GM18508 (cell line): ENCODE data around the gene TEX2.
"Not testable (repeated sequence)": the region's sequence is repeated elsewhere in the genome, so short reads cannot be mapped to it uniquely, and the experiment has no call there.

Experiments used
- ATAC-seq: cut with Tn5 transposase; IDR thresholded peaks from one replicate; pipeline ENCODE4 v1.9.1; 2021; ENCODE audit warnings: moderate number of reproducible peaks; ENCODE audit not compliant: insufficient read depth, unreplicated experiment

The TEX2 gene

DNA sequence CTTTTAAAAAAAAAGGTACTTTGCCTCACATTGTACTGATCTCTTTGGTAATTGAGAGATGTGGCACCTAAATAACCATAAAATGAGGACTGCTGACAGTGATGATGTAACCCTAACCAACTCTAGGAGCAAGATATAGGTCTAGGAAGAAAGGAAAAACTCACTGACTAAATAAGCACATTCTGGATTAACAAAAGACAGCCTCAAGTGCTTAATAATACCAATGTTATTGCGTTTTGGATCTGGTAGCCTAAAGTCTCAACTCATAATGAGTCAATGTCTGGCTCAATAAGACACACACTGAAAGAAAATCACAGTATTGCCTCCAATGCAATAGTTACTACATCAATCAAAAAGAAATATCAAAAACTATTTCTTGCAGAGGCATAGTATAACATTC, 136.1 kb downstream of the TEX2 start:
- ATAC-seq = no peak

- no peak for ATAC-seq
Measured at GRCh38 chr17:64125937-64126336, 137.1 kb downstream of the TEX2 start.

DNA sequence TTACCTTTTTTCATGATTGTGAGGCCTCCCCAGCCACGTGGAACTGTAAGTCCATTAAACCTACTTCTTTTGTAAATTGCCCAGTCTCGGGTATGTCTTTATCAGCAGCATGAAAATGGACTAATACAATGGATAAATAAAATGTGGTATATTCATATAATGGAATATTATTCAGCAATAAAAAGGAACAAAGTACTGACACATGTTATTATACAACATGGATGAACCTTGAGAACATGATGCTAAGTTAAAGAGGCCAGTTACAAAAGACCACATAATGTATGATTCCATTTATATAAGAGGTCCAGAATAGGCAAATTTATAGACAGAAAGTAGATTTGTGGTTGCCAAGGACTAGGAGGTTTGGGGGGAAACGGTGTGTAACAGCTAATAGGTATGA, 138.5 kb downstream of the TEX2 start:
- ATAC-seq = no peak

DNA sequence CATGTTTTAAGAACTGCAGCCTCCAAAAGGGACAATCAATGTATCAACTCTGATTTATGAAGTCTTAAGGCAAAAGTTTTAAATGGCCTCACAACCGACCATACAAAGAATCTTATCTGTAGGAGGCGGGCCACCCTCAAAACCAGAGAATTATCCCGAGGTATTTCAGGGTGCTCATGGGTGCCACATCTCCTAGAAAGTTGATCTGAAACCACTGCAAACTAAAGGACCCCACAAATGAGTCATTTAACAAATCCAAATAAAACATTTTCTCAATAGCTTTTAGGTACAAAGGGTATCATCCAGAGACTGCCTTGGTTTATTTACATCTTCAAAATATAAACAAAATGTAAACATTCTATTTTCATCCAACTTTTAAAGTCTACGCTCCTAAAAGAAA, 139.9 kb downstream of the TEX2 start:
- no peak for ATAC-seq

DNA sequence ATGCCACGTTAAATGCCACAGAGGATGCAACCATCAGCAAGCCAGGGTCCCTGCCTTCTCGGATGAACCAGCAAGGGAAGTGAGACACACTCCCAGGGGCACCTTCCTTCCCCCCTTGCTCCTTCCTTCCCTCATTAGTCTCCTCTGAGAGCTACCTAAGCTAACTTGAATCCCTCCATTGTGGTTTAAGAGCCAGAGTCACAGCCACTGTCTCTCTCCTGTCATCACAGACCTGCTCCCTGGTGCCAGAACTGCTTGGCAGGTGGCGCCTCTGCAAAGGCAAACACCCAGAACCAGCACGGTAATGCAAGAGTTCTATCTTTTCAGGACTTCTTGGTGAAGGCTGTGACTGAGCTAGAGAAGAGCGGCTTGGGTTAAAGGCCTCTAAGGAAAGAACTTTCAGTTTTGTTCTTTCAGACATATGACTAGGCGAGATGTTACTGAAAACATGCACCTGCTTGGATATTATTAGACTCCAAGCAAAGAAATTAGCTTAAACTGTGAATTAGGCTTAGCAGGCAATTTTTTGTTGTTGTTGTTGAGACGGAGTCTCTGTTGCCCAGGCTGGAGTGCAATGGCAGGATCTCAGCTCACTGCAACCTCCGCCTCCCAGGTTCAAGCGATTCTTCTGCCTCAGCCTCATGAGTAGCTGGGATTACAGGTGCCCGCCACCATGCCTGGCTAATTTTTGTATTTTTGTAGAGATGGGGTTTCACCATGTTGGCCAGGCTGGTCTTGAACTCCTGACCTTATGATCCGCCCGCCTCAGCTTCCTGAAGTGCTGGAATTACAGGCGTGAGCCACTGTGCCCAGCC, 141.9 kb downstream of the TEX2 start:
- not testable (repeated sequence) for ATAC-seq

DNA sequence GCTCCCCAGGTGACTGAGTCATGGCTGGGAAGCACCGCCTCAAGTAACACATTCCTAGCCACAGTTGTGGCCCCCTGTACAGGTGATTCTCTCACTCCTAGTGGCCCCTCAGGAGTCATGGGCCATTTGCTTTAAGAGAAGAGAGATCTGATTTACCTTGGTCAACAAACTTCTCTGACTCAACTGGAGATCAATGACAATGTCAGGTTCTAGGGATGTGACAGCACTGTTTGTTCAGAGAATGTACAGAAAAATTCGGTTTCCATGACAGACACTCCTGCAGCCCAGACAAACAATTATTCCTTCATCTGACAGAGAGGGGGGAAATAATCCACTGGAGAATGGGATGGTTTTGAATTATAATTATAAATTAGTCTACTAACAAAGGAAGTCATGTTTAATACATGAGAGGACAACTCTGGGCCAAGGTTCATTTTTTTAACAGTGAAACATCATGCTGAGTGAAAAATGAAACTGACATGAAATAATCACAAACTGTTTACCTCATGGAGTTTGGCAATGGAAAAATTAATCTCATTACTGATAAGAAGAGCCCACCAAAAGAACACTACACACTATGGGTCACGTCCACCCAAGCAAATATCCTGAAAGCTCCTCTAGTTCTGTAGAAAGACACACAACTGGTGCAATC, 142.8 kb downstream of the TEX2 start:
- no peak for ATAC-seq

- no peak for ATAC-seq
Measured at GRCh38 chr17:64117981-64118979, 144.8 kb downstream of the TEX2 start.

GRCh38 chr17:64115822-64116534, 147.1 kb downstream of the TEX2 start:
- ATAC-seq = no peak

- no peak for ATAC-seq
Measured at GRCh38 chr17:64115043-64115698, 147.9 kb downstream of the TEX2 start.

GRCh38 chr17:64113006-64113405, 150.1 kb downstream of the TEX2 start:
- ATAC-seq = no peak

GRCh38 chr17:64111831-64112230, 151.2 kb downstream of the TEX2 start:
- ATAC-seq = no peak

- no peak for ATAC-seq
Measured at GRCh38 chr17:64110379-64111152, 152.5 kb downstream of the TEX2 start.

GRCh38 chr17:64109400-64109799, 153.7 kb downstream of the TEX2 start:
- ATAC-seq = no peak

- no peak for ATAC-seq
Measured at GRCh38 chr17:64107500-64108236, 155.4 kb downstream of the TEX2 start.

- no peak for ATAC-seq
Measured at GRCh38 chr17:64106918-64107317, 156.1 kb downstream of the TEX2 start.

DNA sequence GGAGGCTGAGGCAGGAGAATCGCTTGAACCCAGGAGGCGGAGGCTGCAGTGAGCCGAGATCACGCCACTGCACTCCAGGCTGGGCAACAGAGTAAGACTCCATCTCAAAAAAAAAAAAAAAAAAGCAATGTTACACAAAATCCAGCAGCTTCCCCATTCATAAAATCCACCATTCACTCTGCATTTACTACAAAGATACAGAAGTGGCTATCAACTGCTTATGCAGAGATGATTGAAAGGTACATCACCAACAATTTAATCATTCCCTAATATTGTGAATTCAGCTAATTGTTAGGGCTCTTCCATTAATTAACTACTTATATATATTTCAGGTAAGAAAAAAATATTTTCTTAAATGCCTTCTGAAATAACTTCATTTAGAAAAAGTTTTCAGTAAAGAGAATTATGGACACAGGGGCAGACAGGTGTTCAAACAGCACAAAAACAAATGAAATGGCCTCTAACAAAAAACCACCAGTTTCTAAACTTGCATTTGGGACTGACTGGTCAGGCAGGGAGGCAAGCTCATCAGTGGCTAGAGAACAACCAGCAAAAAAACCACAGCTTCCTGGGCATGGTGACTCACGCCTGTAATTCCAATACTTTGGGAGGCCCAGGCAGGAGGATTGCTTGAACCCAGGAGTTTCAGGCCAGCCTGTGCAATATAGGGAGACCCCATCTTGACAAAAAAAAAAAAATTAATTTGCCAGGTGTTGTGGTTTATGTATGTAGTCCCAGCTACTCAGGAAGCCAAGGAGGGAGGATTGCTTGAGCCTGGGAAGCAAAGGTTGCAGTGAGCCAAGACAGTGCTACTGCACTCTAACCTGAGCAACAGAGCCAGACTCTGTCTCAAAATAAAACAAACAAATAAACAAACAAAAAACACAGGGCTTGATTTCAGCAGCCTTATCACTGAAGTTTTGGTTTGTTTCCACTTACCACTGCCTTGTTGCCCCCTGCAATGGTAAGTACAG, 159.4 kb downstream of the TEX2 start:
- ATAC-seq = no peak
